T1000 (cell line): ENCODE results near the gene GPX7.

Experiments used
- DNase-seq: peaks from one replicate; lab custom pipeline; 2025; ENCODE audit warnings: mixed read lengths; lab: John Stamatoyannopoulos, UW

The GPX7 gene

GRCh38 chr1:52588027-52588426, 14.1 kb upstream of the GPX7 start:
- no peak for DNase-seq

GRCh38 chr1:52588535-52588934, 13.6 kb upstream of the GPX7 start:
- no peak for DNase-seq

- DNase-seq, result no peak
These were observed 11.9 kb upstream of the GPX7 start for GRCh38 chr1:52590266-52590665.

- DNase-seq, result no peak
These were observed 9.4 kb upstream of the GPX7 start for GRCh38 chr1:52592637-52593323.

GRCh38 chr1:52593495-52593894, 8.7 kb upstream of the GPX7 start:
- DNase-seq, result no peak

GRCh38 chr1:52595061-52595460, 7.1 kb upstream of the GPX7 start:
- no peak for DNase-seq

GRCh38 chr1:52597912-52598311, 4.3 kb upstream of the GPX7 start:
- no peak for DNase-seq

- DNase-seq, result no peak
These were observed 3.4 kb upstream of the GPX7 start for GRCh38 chr1:52598729-52599128.

- DNase-seq, result no peak
These were observed 2.9 kb upstream of the GPX7 start for GRCh38 chr1:52599236-52599635.

GRCh38 chr1:52600533-52601179, 1.5 kb upstream of the GPX7 start:
- DNase-seq, result no peak

GRCh38 chr1:52601519-52601918, 652 bp upstream of the GPX7 start:
- no peak for DNase-seq

GRCh38 chr1:52602856-52603600, 857 bp downstream of the GPX7 start:
- DNase-seq, result no peak

GRCh38 chr1:52603630-52604029, 1.5 kb downstream of the GPX7 start:
- DNase-seq, result no peak

- DNase-seq, result no peak
These were observed 2.0 kb downstream of the GPX7 start for GRCh38 chr1:52604063-52604770.

GRCh38 chr1:52613636-52614373, 11.6 kb downstream of the GPX7 start:
- DNase-seq, result no peak

GRCh38 chr1:52614671-52615070, 12.5 kb downstream of the GPX7 start:
- no peak for DNase-seq

- DNase-seq, result no peak
These were observed 13.4 kb downstream of the GPX7 start for GRCh38 chr1:52615489-52616042.

- no peak for DNase-seq
These were observed 19.8 kb downstream of the GPX7 start for GRCh38 chr1:52621950-52622349.

GRCh38 chr1:52623812-52624211, 21.6 kb downstream of the GPX7 start:
- DNase-seq, result no peak

- DNase-seq, result no peak
These were observed 24.9 kb downstream of the GPX7 start for GRCh38 chr1:52627028-52627427.

- no peak for DNase-seq
These were observed 26.6 kb downstream of the GPX7 start for GRCh38 chr1:52628614-52629324.
